K562 (cell line): ENCODE results near the gene CCDC78. TPM values are rescaled to one million over a fixed set of nuclear protein-coding genes. Genes with fewer than 3 reads are reported as not detected.

Experiments
- ARID1B ChIP-seq: fragments of 450-650 bp; IDR thresholded peaks from 2 replicates; pipeline ENCODE4 v1.6.1; 2016; ENCODE audit warnings: antibody characterized with exemption, mild to moderate bottlenecking, inconsistent platforms
- CHD2 ChIP-seq: IDR thresholded peaks from 2 replicates; pipeline ENCODE4 v1.6.1; 2011; ENCODE audit warnings: low read depth, low read length
- FOXK1 ChIP-seq: sonication (generic); formaldehyde crosslinking; IDR thresholded peaks from 2 replicates; pipeline ENCODE4 v1.8.0; 2022; ENCODE audit warnings: missing genetic modification reagents, mild to moderate bottlenecking, borderline replicate concordance
- GTF2A2 ChIP-seq: IDR thresholded peaks from 2 replicates; pipeline ENCODE4 v1.6.1; 2016; ENCODE audit warnings: mild to moderate bottlenecking, missing genetic modification characterization, missing compliant biosample characterization
- KDM1A ChIP-seq, 2 experiments: fragments of 450-650 bp; IDR thresholded peaks; 2 replicates each; pipeline ENCODE4 v1.6.1; 2016; ENCODE audit warnings: mild to moderate bottlenecking in 2 of 2
- KDM4B ChIP-seq, 2 experiments: fragments of 450-650 bp in 1 of 2; sonication (generic) in 1 of 2; IDR thresholded peaks; 2 replicates each; pipeline ENCODE4 v1.6.1; 2016 to 2017; ENCODE audit warnings: borderline replicate concordance in 2 of 2, antibody characterized with exemption in 1 of 2, low read depth in 1 of 2, mild to moderate bottlenecking in 1 of 2
- MIER1 ChIP-seq: fragments of 450-650 bp; IDR thresholded peaks from 2 replicates; pipeline ENCODE4 v1.6.1; 2016; ENCODE audit warnings: antibody characterized with exemption, mild to moderate bottlenecking, low read depth
- MTA3 ChIP-seq: fragments of 450-650 bp; formaldehyde crosslinking; IDR thresholded peaks from 2 replicates; pipeline ENCODE4 v1.6.1; 2017; ENCODE audit warnings: mild to moderate bottlenecking, borderline replicate concordance
- NFE2L1 ChIP-seq: fragments of 450-650 bp; IDR thresholded peaks from 2 replicates; pipeline ENCODE4 v1.6.1; 2016; ENCODE audit warnings: missing genetic modification characterization, low read depth, mild to moderate bottlenecking, missing compliant biosample characterization, moderate library complexity, borderline replicate concordance
- PCBP1 ChIP-seq: fragments of 200-400 bp; formaldehyde crosslinking; IDR thresholded peaks from 2 replicates; pipeline ENCODE4 v1.6.1; 2018; ENCODE audit warnings: mild to moderate bottlenecking, low read depth, low read length; ENCODE audit not compliant: poor library complexity, severe bottlenecking
- PHF21A ChIP-seq: fragments of 450-650 bp; IDR thresholded peaks from 2 replicates; pipeline ENCODE4 v1.6.1; 2017; ENCODE audit warnings: low read depth, borderline replicate concordance
- RBM14 ChIP-seq: fragments of 200-400 bp; formaldehyde crosslinking; IDR thresholded peaks from 2 replicates; pipeline ENCODE4 v1.6.1; 2018; ENCODE audit warnings: low read depth, mild to moderate bottlenecking, low read length, moderate library complexity, borderline replicate concordance; ENCODE audit not compliant: insufficient read depth
- RBM22 ChIP-seq: fragments of 200-400 bp; formaldehyde crosslinking; IDR thresholded peaks from 2 replicates; pipeline ENCODE4 v1.6.1; 2018; ENCODE audit warnings: low read length, low read depth; ENCODE audit not compliant: poor library complexity, severe bottlenecking
- RCOR1 ChIP-seq, 2 experiments: IDR thresholded peaks; 2 replicates each; pipeline ENCODE4 v1.6.1; 2012; ENCODE audit warnings: low read depth in 2 of 2, low read length in 2 of 2, borderline replicate concordance in 1 of 2, improper control_type of control experiment in 1 of 2
- SMAD3 ChIP-seq: fragments of 450-650 bp; formaldehyde crosslinking; conservative IDR thresholded peaks from 2 replicates; pipeline ENCODE4 v1.4.0; 2020; ENCODE audit warnings: mild to moderate bottlenecking
- ZNF311 ChIP-seq: fragments of 250-450 bp; sonication (Bioruptor Pico); IDR thresholded peaks from 2 replicates; pipeline ENCODE4 v1.4.0; 2020; ENCODE audit warnings: mild to moderate bottlenecking, moderate library complexity
- ZNF384 ChIP-seq: IDR thresholded peaks from 2 replicates; pipeline ENCODE4 v1.6.1; 2012; ENCODE audit warnings: low read depth, low read length, improper control_type of control experiment
- polyA plus RNA-seq, 8 experiments: library from polyadenylated mRNA; depleted of rRNA in 4 of 8; stranded (reverse) in 5 of 8; unstranded in 3 of 8; fragments of >200 nt; fragmentation: Nextera tagmentation in 2 of 8; fragmentation: Illumina TruSeq in 1 of 8; extraction: Ambion mirVana in 2 of 8; extraction: Trizol in 1 of 8; gene quantifications; 2 replicates each; pipeline versions ENCODE4 v1.2.1 to v1.2.3, GENCODE V29; 2011 to 2014; ENCODE audit warnings: inconsistent platforms in 1 of 8, missing spikeins in 1 of 8
- total RNA-seq, 7 experiments: library from RNA; depleted of rRNA in 6 of 7; stranded (reverse); fragments of >200 nt in 6 of 7; fragmentation: Illumina TruSeq in 2 of 7; extraction: Trizol in 2 of 7; gene quantifications; 2 replicates each; pipeline versions ENCODE4 v1.2.1 to v1.2.3, GENCODE V29; 2011 to 2021; ENCODE audit warnings: low replicate concordance in 1 of 7
- TF ChIP-seq, protein P1 (sequence below): fragments of 450-650 bp; IDR thresholded peaks from one replicate; pipeline ENCODE4 v1.6.1; 2018; ENCODE audit warnings: mild to moderate bottlenecking, moderate library complexity; ENCODE audit not compliant: partially characterized antibody
- TF ChIP-seq, protein P2 (sequence below), 2 experiments: IDR thresholded peaks in 1 of 2; conservative IDR thresholded peaks in 1 of 2; 2 replicates each; pipeline ENCODE4 v1.6.1; 2016; ENCODE audit warnings: low read depth in 2 of 2, mild to moderate bottlenecking in 1 of 2, missing compliant biosample characterization in 1 of 2, missing genetic modification characterization in 1 of 2, moderate library complexity in 1 of 2
- TF ChIP-seq, protein P3 (sequence below): fragments of 250-450 bp; sonication (Bioruptor Pico); IDR thresholded peaks from 2 replicates; pipeline ENCODE4 v1.5.0; 2021

The CCDC78 gene
- total and polyA plus RNA-seq, 9 of the 15 experiments (the other 6 are each of a cell fraction or from before 2014, with no cell fraction given), result 0.24 to 17.7 (median 2.9) TPM

DNA sequence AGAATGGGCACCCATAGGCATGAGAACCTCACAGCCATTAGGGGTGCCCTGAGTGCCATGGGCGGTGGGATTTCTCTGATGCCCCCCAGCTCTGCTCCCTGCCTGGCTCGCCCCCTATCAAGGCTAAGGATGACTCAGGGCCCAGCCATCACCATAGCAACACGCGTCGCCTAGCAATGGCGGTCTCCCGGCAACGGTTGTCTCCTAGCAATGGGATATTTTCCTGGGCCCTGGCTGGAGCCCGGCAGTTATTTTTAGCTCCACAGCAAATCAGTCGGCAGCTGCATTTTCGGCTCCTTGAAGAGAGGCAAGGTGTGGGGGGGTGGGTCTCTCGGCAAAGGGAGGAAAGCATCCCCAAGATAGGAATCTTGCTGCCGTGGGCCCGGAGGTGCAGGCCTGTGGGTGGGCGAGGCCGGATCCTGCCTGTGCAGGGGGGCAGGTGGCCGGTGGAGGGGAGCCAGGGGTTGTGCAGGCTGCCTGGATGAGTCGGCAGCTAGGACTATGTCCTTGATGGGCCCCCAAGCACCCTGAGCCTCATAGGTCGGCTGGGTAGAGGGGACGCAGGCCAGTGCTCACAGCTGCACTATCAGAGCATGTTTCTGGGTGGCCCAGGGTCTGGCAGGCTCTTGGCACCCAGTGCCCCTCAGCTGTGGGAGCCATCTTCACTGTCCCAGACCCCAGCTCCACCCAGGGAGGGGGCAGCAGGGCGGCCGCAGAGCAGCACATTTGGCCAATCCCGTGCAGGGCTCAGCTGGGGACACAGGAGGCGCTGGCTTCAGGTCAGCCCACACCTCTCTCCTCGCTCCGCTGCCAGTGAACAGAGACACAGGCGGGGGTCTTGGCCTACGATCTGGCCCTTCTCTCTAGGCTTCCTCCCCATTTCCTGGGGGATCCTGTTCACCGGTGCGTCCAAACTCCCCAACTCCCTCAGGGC lies 16.4 kb downstream of the CCDC78 start (continued):
- TF ChIP-seq RBM22, result peak; percentile 100
- no peak for TF ChIP-seq KDM4B (IDR thresholded peaks at IDR 0.05; ENCODE audit: borderline replicate concordance in 2 of 2, low read depth in 1 of 2)
- no peak for TF ChIP-seq PHF21A
- no peak for TF ChIP-seq ARID1B
- TF ChIP-seq MTA3, result no peak
- no peak for TF ChIP-seq ZNF384
- TF ChIP-seq ZNF311 (CRISPR knock-in tag), result no peak
- TF ChIP-seq, protein P1, sequence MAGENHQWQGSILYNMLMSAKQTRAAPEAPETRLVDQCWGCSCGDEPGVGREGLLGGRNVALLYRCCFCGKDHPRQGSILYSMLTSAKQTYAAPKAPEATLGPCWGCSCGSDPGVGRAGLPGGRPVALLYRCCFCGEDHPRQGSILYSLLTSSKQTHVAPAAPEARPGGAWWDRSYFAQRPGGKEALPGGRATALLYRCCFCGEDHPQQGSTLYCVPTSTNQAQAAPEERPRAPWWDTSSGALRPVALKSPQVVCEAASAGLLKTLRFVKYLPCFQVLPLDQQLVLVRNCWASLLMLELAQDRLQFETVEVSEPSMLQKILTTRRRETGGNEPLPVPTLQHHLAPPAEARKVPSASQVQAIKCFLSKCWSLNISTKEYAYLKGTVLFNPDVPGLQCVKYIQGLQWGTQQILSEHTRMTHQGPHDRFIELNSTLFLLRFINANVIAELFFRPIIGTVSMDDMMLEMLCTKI, result no peak
- no peak for TF ChIP-seq PCBP1
- no peak for TF ChIP-seq FOXK1
- TF ChIP-seq KDM1A (IDR thresholded peaks at IDR 0.05), result peak; percentile 83 to 94
- TF ChIP-seq, protein P2, sequence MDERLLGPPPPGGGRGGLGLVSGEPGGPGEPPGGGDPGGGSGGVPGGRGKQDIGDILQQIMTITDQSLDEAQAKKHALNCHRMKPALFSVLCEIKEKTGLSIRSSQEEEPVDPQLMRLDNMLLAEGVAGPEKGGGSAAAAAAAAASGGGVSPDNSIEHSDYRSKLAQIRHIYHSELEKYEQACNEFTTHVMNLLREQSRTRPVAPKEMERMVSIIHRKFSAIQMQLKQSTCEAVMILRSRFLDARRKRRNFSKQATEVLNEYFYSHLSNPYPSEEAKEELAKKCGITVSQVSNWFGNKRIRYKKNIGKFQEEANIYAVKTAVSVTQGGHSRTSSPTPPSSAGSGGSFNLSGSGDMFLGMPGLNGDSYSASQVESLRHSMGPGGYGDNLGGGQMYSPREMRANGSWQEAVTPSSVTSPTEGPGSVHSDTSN (CRISPR knock-in tag; IDR thresholded peaks at IDR 0.05; ENCODE audit: low read depth), result no peak
- TF ChIP-seq, protein P2 (tag; conservative IDR thresholded peaks at IDR 0.05; ENCODE audit: low read depth), result no peak
- no peak for TF ChIP-seq SMAD3 (CRISPR knock-in tag)
- TF ChIP-seq RBM14, result no peak
- TF ChIP-seq, protein P3, sequence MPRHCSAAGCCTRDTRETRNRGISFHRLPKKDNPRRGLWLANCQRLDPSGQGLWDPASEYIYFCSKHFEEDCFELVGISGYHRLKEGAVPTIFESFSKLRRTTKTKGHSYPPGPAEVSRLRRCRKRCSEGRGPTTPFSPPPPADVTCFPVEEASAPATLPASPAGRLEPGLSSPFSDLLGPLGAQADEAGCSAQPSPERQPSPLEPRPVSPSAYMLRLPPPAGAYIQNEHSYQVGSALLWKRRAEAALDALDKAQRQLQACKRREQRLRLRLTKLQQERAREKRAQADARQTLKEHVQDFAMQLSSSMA (CRISPR knock-in tag), result no peak
- no peak for TF ChIP-seq CHD2
- no peak for TF ChIP-seq NFE2L1
- peak in 1 of 2 experiments; percentile 99; a peak in 3 of 4 replicates for TF ChIP-seq RCOR1 (IDR thresholded peaks at IDR 0.05; ENCODE audit: borderline replicate concordance in 1 of 2, low read depth in 2 of 2, low read length in 2 of 2)
- TF ChIP-seq GTF2A2 (tag), result no peak
- TF ChIP-seq MIER1, result peak; percentile 87
